HG03520 (cell line): ENCODE results near the gene KANSL1L.
"Not testable (repeated sequence)": the region's sequence is repeated elsewhere in the genome, so short reads cannot be mapped to it uniquely, and the experiment has no call there.

ENCODE experiments used
- ATAC-seq: cut with Tn5 transposase; IDR thresholded peaks from one replicate; pipeline ENCODE4 v1.9.1; 2021; ENCODE audit warnings: mild to moderate bottlenecking, moderate library complexity; ENCODE audit not compliant: unreplicated experiment

The KANSL1L gene, protein sequence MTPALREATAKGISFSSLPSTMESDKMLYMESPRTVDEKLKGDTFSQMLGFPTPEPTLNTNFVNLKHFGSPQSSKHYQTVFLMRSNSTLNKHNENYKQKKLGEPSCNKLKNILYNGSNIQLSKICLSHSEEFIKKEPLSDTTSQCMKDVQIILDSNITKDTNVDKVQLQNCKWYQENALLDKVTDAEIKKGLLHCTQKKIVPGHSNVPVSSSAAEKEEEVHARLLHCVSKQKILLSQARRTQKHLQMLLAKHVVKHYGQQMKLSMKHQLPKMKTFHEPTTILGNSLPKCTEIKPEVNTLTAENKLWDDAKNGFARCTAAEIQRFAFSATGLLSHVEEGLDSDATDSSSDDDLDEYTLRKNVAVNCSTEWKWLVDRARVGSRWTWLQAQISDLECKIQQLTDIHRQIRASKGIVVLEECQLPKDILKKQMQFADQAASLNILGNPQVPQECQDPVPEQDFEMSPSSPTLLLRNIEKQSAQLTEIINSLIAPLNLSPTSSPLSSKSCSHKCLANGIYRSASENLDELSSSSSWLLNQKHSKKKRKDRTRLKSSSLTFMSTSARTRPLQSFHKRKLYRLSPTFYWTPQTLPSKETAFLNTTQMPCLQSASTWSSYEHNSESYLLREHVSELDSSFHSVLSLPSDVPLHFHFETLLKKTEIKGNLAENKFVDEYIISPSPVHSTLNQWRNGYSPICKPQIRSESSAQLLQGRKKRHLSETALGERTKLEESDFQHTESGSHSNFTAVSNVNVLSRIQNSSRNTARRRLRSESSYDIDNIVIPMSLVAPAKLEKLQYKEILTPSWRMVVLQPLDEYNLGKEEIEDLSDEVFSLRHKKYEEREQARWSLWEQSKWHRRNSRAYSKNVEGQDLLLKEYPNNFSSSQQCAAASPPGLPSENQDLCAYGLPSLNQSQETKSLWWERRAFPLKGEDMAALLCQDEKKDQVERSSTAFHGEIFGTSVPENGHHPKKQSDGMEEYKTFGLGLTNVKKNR

DNA sequence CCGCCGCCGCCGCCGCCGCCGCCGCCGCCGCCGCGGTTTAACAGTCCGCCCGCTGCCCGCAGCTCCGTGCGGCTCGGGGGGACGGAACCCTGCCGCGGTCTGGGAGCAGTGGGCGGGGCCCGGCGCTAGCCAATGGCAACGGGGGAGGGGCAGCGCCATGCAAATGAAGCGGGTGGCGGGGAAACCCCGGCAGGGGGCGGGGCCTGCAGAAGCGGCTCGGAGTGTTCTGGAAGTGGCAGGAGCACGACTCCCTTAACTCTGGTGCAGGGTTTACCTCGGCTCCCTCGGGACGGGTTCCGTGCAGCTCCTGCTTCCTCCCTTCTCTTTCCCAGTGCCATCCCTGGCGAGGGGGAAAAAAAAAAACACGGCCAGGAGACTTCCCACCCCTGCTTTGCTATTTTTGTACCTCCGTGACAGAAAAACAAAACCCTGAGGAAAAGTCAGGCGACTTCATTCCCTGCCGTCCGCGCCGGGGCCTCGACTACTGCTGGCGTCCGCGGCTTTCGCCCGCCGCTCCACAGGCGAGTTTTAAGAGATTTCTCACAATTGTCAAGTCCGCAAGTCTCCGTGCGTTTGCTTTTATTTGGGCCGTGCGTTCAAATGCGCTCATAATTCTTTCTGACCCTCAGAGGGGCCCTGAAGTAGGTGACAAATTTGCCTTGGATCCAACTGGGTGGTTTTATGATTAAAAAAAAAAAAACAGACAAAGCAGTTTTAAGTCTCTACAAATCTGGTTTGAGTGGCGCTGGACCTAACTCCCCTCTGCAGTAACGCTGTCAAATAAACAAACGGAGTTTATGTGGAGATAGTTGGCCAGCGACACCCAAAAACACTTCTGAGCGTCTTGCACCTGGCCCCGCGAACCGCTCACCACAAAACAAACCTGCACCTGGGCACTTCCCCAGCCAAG is at the start of gene KANSL1L:
Gene KANSL1L, minus strand, starts transcription at position 101 of the 910 bp plus-strand sequence. CDS start 16,827 bp downstream, outside the sequence.
- ATAC-seq = peak; percentile 60

DNA sequence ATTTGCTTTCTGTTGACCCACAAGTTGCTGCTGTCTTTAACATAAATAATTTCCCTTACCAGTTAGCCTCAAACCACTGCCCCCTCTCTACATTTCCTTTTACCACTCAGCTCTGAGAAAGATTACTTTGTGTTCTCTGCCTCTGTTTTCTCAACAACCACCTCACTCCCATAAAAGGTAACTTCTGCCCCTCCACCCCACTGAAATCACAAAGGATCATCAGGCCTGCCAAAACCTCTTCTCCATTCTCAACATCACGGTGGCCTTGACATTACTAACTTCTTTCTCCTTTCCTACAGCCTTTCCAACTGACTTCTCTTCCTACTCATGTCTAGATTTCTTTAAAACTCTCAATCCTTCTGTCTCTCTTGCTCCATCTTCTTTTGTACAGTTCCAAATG is 43.9 kb upstream of the KANSL1L start:
- no peak for ATAC-seq

DNA sequence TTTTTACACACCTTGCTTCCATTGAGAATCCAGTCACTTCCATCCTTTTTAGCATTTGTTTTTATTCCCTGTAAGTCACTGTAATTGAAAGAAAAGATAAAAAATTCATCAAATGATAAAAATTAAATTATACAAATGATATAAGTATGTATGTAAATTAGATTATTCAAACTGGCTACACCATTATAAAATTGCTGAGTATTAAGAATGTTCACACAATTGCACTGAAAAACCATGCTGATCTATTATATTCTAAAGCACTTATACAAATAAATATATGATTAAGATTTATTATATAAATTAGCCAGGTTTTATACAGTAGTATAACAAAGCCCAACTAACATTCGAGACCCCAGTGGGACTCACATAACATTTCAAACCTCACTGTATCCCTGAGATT is 39.0 kb upstream of the KANSL1L start:
- ATAC-seq = no peak

DNA sequence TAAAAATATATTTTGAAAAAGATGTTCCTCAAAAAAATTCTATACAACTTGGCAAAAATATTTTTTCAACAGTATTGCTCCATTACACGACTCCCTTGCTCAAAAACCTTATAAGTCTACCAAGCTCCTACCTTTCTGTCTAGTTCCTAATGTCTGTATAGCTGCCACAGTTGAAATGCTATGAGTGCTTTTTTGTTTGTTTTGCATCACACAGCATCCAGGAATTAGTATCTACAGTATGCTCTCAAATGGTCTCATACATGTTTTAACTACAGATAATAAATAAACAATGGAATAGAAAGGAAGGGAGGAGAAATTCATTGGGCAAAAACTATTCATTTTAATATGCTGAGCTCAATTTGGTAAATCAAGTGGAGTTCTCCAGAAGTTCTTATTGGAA is 36.7 kb upstream of the KANSL1L start:
- ATAC-seq = no peak

DNA sequence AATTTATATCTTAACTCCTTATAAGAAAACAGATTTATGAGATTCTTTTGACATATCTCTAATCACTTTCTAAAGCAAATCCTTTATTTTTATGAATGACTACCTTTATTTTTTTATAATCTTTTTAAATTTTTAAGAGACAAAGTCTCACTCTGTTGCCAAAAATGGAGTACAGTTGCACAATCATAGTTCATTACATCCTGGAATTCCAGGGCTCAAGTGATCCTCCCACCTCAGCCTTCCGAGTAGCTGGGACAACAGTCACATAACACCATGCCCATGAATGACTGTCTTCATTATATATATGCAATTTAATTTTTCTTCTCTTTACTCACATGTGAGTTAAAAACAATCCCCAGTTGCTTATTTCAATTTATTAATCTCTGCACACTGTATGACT is 32.3 kb upstream of the KANSL1L start:
- no peak for ATAC-seq

DNA sequence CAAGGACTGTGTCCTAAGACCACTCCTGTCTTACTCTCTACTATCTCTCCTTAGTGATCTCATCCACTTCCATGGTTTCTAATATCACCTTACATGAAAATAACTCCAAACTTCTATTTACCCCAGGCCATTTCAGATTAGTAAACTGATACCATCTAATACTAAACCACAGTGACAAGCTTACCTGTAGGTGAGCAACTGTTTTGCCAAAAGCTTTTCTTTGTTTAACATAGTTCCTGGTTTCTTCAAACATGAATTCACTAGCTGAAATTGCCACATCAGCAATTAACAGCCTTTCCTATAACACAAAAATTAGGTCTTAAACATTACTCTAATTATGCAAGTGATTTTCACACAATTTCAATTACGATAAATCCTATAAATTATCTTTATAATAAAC is 31.9 kb upstream of the KANSL1L start:
- no peak for ATAC-seq

DNA sequence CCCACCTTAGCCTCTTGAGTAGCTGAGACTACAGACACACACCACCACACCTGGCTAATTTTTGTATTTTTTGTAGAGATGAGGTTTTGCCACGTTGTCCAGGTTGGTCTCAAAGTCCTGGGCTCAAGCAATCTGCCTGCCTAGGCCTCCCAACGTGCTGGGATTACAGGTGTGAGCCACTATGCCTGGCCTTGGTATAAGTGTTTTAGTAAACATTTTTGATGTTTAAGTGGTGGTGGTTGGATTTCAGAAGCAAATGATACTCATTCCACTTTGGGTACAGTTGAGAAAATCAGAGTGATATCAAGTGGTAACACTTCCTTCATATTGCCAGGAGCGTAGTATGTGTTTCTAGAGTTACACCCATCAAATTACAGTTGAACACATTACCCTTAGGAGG is 28.6 kb upstream of the KANSL1L start:
- no peak for ATAC-seq

DNA sequence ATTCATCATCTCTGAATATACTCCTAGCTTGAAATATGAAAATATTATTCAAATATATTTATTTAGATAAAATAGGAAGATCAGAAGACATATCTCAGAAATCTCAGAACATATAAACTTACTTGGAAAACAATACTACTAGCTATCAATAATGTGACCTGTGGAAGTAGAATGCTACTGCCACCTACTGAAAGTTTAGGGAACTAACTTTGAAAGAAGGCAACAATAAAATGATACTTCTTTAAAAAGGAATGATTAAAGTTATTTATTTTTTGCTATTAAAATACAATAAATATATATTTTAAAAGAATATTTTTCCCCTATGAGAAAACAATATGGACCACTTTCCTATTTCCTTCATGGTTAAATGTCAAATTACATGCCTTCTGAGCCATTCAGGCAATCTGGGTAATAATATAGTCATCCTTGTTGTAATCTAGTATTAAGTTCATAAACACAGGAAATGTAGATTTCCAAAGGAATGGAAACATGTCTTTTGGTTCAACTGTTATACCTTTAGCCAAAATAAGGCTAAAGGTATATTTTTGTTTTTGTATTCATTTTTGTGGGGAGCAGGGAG is 28.1 kb upstream of the KANSL1L start:
- peak; percentile 58 for ATAC-seq

DNA sequence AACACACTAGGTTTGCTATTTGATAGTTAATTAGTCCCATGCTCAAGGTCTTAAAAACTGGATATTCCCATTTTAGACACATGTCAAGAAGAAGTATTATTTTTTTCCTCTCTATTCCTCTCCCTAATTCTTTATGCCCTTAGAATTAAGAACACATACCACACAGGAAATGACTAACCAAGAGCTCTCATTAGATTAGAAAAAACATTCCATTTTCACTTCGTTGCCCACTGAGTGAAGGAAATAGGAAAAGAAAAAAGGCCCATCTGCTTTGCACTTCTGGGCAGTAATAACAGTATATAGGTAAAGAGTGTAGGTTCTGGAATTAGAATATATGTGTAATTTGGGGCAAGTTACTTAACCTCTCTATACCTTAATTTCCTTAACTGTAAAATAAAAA is 27.1 kb upstream of the KANSL1L start:
- no peak for ATAC-seq

DNA sequence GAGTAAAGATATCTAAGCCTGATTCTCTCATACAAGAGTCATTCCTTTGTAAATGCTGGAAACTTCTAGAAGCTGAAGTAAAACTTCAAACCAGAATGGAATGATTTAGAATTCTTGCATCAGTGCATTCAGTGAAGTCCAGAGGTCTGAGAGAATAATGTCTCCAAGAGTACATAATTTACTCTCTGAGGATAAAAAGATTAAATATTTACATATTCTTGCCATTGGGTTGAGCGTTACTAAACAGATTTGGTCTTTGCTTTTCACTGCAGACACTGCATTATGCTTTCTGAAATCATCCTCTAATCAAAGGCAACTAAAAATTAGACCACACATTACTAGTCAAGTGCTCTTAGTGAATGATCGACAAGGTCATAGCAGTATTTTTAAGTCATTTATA is 26.5 kb upstream of the KANSL1L start:
- ATAC-seq = no peak

DNA sequence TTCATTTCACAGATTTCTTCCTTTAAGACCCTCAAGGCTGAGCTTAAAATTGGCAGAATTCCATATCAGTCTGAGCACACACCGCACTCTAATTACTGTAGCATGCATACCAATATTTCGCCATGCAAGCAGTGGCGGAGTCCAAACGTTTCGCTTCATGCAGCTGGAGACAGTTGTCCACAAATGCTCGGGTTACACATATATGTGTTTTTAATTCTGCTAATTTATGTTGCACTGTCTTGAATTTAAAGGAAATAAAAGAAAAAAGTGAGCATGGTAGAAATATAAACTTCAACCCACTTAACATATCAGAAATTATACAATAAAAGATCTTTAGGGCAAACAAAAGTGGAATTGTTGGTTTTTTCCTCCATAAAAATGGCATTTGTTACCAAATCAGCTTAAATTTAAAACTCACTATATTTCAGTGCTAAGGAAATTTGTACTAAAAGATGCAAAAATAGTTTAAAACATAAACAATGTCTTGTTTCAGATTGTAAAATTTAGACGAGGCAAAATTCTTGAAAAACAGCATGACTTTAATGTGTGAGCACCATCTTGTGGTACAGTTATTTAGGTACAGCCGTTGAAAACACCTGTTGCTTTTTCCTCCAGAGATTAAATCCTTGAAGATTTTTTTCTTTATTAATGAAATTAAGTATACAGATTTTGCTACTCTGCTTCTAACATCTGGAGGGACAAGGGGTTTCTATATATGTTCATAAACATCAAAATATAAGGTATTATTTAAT is 24.1 kb upstream of the KANSL1L start:
- no peak for ATAC-seq

DNA sequence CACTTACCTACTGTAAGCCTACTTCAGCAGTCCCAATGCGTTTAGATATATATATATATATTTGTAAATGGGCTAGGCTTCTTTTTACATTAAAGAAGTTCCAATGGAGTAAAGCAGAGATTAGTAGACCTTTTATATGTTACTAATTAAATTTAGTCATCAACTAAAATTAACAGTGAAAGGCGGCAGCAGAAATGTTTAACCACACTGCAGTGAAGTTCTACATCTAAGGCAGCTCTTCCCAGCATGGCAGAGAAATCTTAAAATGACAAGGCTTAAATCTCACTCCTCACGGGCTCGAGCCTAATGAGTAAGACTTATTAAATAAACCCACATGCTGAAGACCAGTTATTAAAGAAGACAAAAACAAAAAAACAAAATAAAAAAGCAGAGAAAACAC is 19.1 kb upstream of the KANSL1L start:
- no peak for ATAC-seq

DNA sequence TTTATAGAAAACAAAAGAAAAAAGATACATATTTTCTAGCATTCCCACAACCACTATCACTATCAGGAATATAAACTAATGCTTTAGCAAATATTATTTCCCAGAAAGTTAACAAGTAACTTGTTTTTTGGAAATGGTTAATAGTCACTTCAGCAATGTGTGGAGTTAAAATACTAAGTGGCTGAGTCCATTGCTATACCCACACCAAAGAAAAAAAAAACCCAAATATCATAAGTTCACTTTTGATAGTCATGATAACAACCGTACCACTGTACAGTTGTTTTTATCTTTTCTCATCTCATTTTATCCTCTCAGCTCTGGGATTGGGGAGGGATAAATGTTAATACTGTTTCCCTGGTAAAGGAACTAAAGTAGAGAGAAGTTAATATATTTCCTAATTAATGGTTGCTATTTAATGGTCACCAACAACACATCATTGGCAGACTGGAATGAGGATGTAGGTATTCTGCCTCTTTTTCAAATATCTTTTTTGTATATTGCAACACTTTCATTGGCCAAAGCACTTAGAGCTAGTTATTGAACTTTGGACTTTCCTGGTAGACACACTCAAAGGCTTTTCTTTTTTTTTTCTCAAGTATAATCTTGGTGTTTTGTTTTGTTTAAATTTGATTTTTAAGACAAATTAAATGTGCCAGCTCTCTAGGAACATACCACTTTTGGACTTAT is 18.4 kb upstream of the KANSL1L start:
- ATAC-seq = no peak

DNA sequence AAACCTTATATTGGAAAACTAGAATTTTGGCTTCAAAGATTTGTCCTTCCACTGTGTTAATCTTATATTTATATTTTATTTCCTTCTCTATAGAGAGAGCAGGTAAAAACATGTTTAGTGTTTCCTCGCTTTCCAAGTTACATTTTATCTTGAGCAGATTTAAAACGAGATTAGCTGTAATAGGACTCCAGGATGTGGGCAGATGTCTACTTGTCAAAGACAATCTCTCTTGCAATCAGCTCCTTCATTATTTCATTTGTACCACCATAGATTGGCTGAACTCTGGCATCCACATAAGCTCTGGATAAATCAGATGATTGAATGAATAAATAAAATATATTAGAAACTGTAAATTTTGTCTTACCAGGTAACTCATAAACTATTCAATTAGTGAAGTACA is 17.5 kb upstream of the KANSL1L start:
- ATAC-seq = no peak

DNA sequence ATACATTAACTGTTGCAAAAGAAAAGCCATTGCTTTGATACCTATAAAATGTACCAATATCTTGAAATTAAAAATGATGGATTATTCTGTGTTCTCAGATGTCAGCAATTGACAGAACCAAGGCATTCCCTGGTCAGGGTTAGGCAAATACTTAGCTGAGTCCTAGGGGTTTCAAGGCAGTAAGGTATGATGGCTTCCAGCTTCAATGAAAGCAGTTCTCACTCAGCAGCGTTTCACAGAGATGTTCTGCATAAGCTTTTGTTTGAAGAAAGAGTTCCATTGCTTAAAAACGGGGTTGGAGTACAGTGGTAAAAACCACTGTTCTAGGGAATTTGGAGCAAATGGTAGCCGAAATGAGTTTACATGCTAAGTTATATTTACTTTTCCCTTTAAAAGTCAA is 17.0 kb upstream of the KANSL1L start:
- ATAC-seq = no peak

DNA sequence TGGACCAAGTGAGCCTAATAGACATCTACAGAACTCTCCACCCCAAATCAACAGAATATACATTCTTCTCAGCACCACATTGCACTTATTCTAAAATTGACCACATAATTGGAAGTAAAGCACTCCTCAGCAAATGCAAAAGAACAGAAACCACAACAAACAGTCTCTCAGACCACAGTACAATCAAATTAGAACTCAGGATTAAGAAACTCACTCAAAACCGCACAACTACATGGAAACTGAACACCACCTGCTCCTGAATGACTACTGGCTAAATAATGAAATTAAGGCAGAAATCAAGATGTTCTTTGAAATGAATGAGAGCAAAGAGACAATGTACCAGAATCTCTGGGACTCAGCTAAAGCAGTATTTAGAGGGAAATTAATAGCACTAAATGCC is 12.7 kb upstream of the KANSL1L start:
- ATAC-seq = not testable (repeated sequence)

DNA sequence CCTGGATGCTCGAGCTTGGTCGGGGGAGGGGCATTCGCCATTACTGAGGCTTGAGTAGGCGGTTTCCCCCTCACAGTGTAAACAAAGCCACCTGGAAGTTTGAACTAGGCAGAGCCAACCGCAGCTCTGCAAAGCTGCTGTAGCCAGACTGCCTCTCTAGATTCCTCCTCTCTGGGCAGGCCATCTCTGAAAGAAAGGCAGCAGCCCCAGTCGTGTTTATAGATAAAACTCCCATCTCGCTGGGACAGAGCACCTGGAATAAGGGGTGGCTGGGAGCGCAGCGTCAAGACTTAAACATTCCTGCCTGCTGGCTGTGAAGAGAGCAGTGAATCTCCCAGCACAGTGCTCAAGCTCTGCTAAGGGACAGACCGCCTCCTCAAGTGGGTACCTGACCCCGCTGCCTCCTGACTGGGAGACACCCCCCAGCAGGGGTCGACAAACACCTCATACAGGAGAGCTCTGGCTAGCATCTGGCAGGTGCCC is 10.4 kb upstream of the KANSL1L start:
- ATAC-seq = not testable (repeated sequence)

DNA sequence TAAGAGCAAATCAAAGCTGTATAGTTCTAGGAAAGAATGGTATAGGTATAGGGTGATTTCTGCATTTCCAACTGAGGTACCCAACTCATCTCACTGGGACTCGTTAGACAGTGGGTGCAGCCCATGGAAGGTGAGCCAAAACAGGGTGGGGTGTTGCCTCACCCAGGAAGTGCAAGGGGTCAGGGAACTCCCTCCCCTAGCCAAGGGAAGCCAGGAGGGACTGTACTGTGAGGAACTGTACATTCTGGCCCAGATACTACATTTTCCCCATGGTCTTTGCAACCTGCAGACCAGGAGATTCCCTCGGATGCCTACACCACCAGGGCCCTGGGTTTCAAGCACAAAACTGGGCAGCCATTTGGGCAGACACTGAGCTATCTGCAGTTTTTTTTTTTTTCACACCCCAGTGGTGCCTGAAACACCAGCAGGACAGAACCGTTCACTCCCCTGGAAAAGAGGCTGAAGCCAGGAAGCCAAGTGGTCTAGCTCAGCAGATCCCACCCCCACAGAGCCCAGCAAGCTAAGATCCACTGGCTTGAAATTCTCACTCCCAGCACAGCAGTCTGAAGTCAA is 9.9 kb upstream of the KANSL1L start:
- ATAC-seq = not testable (repeated sequence)

DNA sequence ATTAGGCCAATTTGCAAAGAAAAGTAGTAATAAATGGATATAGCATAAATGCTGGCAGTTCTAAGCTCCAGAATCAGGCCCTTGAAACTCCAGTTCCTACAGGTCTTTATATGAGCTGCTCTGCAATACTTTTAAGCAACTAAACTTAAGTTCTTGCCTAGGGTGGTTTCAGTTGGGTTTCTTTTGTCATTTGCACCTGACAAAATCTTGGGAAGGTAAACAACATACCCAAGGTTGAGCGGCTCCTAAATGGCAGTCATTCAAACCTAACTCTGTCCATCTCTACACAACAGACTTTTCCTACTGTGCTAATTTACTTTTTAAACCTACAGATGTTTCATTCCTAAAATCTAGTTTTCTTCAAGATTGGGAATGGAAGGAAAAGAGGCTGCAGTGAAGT is 9.3 kb upstream of the KANSL1L start:
- ATAC-seq = no peak
